ENCODE results near the gene ST8SIA5.

DNA sequence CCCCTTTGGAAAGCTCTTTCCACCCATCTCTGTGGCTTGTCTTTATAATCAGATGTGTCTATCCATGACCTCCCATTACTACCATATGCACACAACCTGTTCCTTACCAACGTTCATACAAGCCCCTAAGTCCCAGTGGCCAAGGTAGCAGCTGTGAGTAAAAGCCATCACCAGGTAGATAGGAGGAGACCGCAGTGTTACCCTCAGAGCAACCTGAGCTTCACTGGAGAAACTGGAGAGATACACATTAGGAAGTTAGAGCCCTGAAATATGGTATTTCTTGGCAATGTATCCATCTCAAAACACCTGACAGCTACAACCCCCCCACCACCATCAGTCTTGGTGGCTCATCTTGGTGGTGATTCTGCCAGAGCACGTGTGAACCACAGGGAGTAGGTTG is 125.9 kb downstream of the ST8SIA5 start:
- TF ChIP-seq CTCF (IDR thresholded peaks at IDR 0.05 in 8 of 11, conservative IDR thresholded peaks at IDR 0.05 in 3 of 11) (no peak), POLR2A (IDR thresholded peaks at IDR 0.05) (no peak)
